ENCODE results near the gene JPH3. TPM values are rescaled to one million over a fixed set of nuclear protein-coding genes. Genes with fewer than 3 reads are reported as not detected.

JPH3 gene
- polyA plus RNA-seq, 4 donors, result 0.55 to 1.1 (median 0.66) TPM

GRCh38 chr16:87598431-87598830, 3.9 kb upstream of the JPH3 start:
- DNase-seq (ENCODE audit: low read depth in 4 of 4, low spot score in 3 of 4), result no peak

- DNase-seq (ENCODE audit: low read depth in 4 of 4, low spot score in 3 of 4), result no peak
Observed at GRCh38 chr16:87600246-87600645, 2.1 kb upstream of the JPH3 start.

DNA sequence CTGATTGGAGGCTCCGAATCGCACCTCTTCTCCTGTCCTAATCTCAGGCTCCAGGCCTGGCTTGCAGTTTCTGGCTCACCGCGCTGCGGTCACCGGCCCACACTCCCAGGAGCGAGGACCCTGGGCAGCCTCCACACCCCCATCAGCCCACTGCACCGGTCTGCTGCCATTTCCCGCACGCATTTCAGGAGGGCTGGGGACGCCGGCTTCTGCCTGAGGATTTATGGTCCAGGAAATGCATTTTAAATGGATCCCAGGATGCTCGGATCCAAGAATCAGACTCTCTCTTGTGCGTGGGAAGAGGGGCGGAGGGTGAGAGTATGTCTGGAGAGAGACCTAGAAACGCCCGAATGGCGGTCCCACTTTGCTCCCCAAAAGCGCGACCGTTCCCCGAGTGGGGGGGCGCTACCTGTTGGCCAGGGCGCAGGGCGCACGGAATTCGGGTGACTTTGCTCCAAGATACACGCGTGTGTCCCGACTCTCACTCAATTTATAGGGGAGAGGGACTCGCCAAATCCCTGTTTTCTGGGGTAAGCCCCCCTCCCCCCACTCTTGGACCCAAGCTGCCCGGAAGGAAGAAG, 817 bp upstream of the JPH3 start:
- DNase-seq (ENCODE audit: low read depth in 4 of 4, low spot score in 3 of 4), result no peak

DNA sequence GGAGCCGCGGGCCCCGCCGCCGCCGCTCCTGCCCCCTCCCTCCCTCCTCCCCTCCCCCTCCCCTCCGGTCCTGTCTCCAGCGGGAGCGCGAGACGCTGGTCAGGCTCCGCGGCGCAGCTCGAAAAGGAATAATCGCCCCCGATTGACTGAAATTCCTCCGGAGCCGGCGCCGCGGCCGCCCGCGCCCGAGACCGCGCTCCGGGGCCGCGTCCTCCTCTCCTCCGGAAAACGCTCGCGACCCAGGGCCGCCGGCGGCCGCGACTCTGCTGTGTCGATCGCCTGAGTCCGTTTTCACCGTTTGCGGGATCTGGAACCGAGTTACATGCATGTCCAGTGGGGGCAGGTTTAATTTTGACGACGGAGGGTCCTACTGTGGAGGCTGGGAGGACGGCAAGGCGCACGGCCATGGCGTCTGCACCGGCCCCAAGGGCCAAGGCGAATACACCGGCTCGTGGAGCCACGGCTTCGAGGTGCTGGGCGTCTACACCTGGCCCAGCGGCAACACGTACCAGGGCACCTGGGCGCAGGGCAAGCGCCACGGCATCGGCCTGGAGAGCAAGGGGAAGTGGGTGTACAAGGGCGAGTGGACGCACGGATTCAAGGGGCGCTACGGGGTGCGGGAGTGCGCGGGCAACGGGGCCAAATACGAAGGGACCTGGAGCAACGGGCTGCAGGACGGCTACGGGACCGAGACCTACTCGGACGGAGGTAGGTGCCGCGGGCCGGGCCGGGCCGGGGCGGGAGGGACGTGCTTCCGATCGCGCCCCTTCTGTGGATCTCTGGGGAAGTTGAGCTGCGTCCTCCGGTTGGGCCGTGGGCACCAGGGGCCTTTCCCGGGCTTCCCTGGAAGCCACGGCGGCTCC, 744 bp downstream of the JPH3 start:
- DNase-seq (ENCODE audit: low read depth in 4 of 4, low spot score in 3 of 4), result no peak

- no peak for DNase-seq (ENCODE audit: low read depth in 4 of 4, low spot score in 3 of 4)
Observed at GRCh38 chr16:87603684-87604633, 1.7 kb downstream of the JPH3 start.

- DNase-seq (ENCODE audit: low read depth in 4 of 4, low spot score in 3 of 4), result no peak
Observed at GRCh38 chr16:87604634-87605111, 2.4 kb downstream of the JPH3 start.

DNA sequence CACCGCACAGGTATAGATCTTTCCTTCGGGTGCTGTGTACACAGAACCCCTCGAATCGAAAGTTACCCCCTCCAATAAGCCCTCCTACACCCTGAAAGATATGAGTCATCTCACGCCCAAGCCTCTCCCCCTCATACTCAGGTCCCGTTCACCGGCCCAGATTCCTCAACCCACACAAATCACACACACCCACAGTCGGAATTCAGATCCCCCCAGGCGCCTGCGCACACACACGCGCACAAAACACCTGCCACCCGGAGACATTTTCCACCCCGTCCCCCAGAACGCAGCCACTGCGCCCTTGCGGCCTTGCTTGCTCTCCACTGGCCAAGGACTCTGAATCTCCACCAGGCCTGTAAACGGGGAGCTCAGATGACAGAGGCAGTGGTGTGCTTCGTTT, 4.9 kb downstream of the JPH3 start:
- no peak for DNase-seq (ENCODE audit: low read depth in 4 of 4, low spot score in 3 of 4)

DNA sequence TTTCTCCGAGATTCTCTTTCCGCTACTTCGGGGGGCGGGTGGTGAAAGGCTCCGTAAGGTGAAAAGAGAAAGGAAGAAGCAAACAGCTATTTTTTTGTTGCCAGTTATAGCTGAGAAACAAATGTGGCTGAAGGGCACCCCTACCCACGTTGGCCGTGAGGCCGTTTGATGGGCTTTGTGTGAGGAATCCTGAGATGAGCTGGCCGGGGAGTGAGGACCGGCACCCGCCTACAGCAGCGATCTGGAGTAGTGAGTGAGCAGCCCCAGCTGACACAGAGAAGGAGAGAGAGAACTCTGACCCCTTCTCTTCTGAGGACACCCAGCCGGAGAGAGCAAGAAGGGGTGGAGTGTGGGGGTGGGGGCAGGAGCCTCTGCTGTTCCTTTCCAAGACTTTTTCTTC, 5.6 kb downstream of the JPH3 start:
- DNase-seq (ENCODE audit: low read depth in 4 of 4, low spot score in 3 of 4), result no peak

GRCh38 chr16:87608400-87608985, 6.2 kb downstream of the JPH3 start:
- DNase-seq (ENCODE audit: low read depth in 4 of 4, low spot score in 3 of 4), result peak; percentile 35 to 67 (median 54)

GRCh38 chr16:87610026-87610425, 7.7 kb downstream of the JPH3 start:
- no peak for DNase-seq (ENCODE audit: low read depth in 4 of 4, low spot score in 3 of 4)

DNA sequence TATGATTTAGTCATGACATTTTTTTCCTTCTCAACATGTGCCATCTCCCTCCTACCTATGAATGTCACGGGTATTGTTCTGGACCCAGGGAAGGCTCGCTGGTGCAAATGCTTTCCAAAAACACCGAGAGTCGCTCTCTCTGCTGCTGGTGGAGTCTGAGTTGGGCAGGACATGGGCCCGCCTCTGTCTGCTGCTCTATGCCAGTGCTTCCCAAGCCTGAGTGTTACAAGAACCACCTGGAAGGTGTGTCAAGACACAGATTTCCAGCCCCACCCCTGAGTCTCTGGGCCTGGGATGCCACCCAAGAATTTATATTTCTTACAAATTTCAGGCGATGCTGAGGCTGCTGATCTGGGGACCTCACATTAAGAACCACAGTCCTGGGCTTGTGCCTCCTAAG, 9.1 kb downstream of the JPH3 start:
- no peak for DNase-seq (ENCODE audit: low read depth in 4 of 4, low spot score in 3 of 4)

DNA sequence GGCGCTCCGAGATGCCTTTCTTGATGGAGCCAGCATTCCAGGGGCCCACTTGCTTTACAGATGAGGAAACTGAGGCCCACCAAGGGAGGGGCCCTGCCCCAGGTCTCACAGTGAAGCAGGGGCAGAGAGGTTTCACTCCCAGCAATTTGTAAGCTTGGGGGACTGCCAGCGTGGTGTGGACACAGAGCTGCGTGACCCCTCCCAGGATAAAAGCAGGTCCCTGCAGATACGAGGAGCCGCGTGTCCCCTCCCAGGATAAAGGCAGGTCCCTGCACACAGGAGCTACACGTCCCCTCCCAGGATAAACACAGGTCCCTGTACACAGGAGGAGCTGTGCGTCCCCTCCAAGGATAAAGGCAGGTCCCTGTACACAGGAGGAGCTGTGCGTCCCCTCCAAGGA, 11.7 kb downstream of the JPH3 start:
- DNase-seq (ENCODE audit: low read depth in 4 of 4, low spot score in 3 of 4), result no peak

- no peak for DNase-seq (ENCODE audit: low read depth in 4 of 4, low spot score in 3 of 4)
Observed at GRCh38 chr16:87615621-87616041, 13.3 kb downstream of the JPH3 start.

GRCh38 chr16:87616556-87616955, 14.2 kb downstream of the JPH3 start:
- DNase-seq (ENCODE audit: low read depth in 4 of 4, low spot score in 3 of 4), result no peak

DNA sequence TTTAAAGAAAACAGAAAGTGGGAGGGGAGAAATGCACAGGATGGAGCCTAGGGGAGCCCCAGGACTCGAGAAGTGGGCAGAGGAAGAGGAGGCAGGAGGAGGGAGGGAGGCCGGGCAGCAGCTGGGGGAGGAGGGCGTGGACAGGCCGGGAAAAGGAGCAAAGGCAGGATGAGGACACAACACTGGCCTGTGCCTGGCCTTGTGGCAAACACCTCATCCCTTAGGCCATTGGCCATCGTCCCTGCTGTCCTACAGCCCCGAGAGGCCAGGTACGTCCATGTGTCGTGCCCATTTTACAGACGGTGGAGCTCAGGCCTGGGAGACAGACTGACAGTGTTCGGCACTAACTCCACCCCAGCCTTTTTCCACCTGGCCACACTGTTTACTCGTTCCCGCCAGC, 15.9 kb downstream of the JPH3 start:
- DNase-seq (ENCODE audit: low read depth in 4 of 4, low spot score in 3 of 4), result no peak

- no peak for DNase-seq (ENCODE audit: low read depth in 4 of 4, low spot score in 3 of 4)
Observed at GRCh38 chr16:87619360-87620200, 17.3 kb downstream of the JPH3 start.

GRCh38 chr16:87620201-87620495, 17.8 kb downstream of the JPH3 start:
- no peak for DNase-seq (ENCODE audit: low read depth in 4 of 4, low spot score in 3 of 4)

DNA sequence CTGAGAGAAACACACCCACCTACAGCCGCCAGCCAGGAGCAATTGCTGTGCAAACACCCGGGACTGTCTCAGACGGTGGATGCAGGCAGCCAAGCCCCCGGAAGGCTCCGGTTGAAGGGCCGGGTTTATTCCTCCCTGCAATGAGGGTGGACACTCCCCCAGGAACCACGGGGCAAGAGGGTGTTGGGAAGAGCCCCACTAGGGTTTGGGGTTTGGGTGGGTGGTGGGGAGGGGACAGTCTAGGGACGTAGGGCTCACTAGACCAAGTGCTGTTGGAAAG, 19.2 kb downstream of the JPH3 start:
- no peak for DNase-seq (ENCODE audit: low read depth in 4 of 4, low spot score in 3 of 4)

DNA sequence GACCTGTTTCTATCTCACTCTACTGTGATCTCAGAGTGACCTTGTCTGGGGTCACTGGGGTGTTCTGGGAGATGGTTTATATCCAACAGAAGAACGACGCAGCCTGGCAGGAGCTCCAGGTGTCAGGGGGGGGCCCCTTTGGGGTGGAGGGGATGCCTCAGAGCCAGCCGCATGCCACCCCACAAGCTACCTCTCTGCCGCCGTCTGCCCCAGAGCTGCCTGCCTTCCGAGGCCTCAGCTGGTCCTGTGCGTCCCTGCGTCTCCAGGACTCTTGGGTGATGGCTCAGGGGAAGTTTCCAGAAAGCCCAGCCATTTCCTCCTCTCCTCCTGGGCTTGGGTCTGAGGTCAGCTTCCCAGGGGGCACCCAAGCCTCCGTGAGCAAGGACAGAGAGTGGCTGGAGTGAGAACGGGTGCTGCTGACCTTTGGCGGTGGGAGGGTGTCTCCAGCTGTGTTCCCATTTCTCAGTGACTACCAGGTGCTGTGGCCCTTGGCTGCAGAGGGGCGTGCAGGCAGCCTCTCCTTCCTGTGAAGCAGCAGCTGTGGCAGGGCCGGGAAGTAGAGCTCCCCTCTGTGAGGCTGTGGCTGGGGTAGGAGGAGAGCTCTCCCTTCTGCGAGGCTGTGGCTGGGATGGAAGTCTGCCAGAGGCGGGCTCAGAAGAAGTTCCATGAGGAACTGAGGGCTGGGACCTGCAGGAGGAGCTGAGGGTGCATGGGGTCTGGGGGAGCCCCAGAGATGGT, 19.8 kb downstream of the JPH3 start:
- DNase-seq (ENCODE audit: low read depth in 4 of 4, low spot score in 3 of 4), result no peak
